Thyroid gland (tissue), 4 donors: Measurements from ENCODE around the gene CBFA2T3. TPM values are rescaled to one million over a fixed set of nuclear protein-coding genes. Genes with fewer than 3 reads are reported as not detected.

Experiments
- DNase-seq, 2 donors: peaks; one replicate each; pipeline ENCODE4 v3.0.0-alpha.2; 2019
- H3K27ac ChIP-seq, 3 donors: fragments of 200-600 bp; sonication (generic); 1 replicate in 2 of 3; 2 replicates in 1 of 3; pipeline ENCODE4 v1.5.1; 2016 to 2019; ENCODE audit warnings: mild to moderate bottlenecking in 1 of 3, moderate library complexity in 1 of 3
- H3K27me3 ChIP-seq: fragments of 200-600 bp; sonication (generic); one replicate; pipeline ENCODE4 v1.5.1; 2019
- H3K36me3 ChIP-seq, 2 donors: fragments of 200-600 bp; sonication (generic); one replicate each; pipeline ENCODE4 v1.5.1; 2016 to 2019
- H3K4me1 ChIP-seq, 2 donors: fragments of 200-600 bp; sonication (generic); one replicate each; pipeline ENCODE4 v1.5.1; 2017 to 2019
- H3K4me3 ChIP-seq, 3 donors: fragments of 200-600 bp; sonication (generic); replicated peaks in 1 of 3; 1 replicate in 2 of 3; 2 replicates in 1 of 3; pipeline ENCODE4 v1.5.1; 2016; ENCODE audit warnings: mild to moderate bottlenecking in 1 of 3
- H3K9me3 ChIP-seq: fragments of 200-600 bp; sonication (generic); one replicate; pipeline ENCODE4 v1.5.1; 2017
- POLR2A ChIP-seq, 2 donors: fragments of 450-650 bp; IDR thresholded peaks; one replicate each; pipeline ENCODE4 v1.6.1; 2017; ENCODE audit warnings: antibody characterized with exemption in 2 of 2, mild to moderate bottlenecking in 2 of 2, moderate library complexity in 1 of 2
- WGBS, 2 donors: methylation state at CpG; one replicate each; pipeline ENCODE4 v1.1.5; 2017; 5-methylcytosine and 5-hydroxymethylcytosine counted together
- intact Hi-C: fragments of 100-400 bp; cut with DNase I; formaldehyde crosslinking; loops from one replicate; pipeline ENCODE4 v1.15.1; 2023
- total RNA-seq, 4 donors: library from RNA; depleted of rRNA; stranded (reverse); fragments of >200 nt; gene quantifications; one replicate each; pipeline ENCODE4 v1.2.3, GENCODE V29; 2016
- TF ChIP-seq, protein P1 (sequence below), 6 experiments: fragments of 200-600 bp in 3 of 6; fragments of 450-650 bp in 3 of 6; sonication (generic) in 3 of 6; IDR thresholded peaks; one replicate each; pipeline ENCODE4 v1.5.1; 2016 to 2019; ENCODE audit warnings: antibody characterized with exemption in 6 of 6, mild to moderate bottlenecking in 2 of 6, inconsistent platforms in 1 of 6, moderate library complexity in 1 of 6

CBFA2T3 gene
- total RNA-seq, 4 donors from 2014 or later, result 1.3 to 3.8 (median 2.6) TPM

DNA sequence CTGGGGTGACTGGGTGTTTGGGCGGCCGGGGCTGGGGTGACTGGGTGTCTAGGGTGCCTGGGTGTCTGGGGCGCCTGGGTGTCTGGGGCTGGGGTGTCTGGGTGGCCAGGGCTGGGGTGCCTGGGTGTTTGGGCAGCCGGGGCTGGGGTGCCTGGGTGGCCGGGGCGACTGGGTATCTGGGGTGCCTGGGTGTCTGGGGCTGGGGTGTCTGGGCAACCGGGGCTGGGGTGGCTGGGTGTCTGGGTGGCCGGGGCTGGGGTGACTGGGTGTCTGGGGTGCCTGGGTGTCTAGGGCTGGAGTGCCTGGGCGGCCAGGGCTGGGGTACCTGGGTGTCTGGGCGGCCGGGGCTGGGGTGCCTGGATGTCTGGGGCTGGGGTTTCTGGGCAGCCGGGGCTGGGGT is 151.9 kb downstream of the CBFA2T3 start:
- Histone ChIP-seq H3K9me3 (no peaks in the 10 kb centered on the region), H3K4me1 (no peaks in the 10 kb centered on the region), H3K27ac (no peak overlapping the region), H3K4me3 (no peak overlapping the region), H3K36me3 (no peaks in the 10 kb centered on the region), H3K27me3 (no peaks in the 10 kb centered on the region)
- 55 to 94% methylated on average over 2 to 4 of the region's 12 CpGs for WGBS, 2 donors
- no peak for TF ChIP-seq POLR2A (IDR thresholded peaks at IDR 0.05)
- TF ChIP-seq, protein P1, sequence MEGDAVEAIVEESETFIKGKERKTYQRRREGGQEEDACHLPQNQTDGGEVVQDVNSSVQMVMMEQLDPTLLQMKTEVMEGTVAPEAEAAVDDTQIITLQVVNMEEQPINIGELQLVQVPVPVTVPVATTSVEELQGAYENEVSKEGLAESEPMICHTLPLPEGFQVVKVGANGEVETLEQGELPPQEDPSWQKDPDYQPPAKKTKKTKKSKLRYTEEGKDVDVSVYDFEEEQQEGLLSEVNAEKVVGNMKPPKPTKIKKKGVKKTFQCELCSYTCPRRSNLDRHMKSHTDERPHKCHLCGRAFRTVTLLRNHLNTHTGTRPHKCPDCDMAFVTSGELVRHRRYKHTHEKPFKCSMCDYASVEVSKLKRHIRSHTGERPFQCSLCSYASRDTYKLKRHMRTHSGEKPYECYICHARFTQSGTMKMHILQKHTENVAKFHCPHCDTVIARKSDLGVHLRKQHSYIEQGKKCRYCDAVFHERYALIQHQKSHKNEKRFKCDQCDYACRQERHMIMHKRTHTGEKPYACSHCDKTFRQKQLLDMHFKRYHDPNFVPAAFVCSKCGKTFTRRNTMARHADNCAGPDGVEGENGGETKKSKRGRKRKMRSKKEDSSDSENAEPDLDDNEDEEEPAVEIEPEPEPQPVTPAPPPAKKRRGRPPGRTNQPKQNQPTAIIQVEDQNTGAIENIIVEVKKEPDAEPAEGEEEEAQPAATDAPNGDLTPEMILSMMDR (IDR thresholded peaks at IDR 0.05), result no peak
- intact Hi-C loops, result no loop called here
- no peak for DNase-seq

Other genes starting within 250 kb of the CBFA2T3 start
- gene PIEZO1, start 192.0 kb downstream of the CBFA2T3 start, total RNA-seq, result 100 to 1,000 TPM in 3 of 4 donors, 10 to 100 TPM in 1; 81.2 to 145 (median 113) TPM
- 1 to 10 TPM in 2 of 4 donors, under 1 TPM in 2; 0.33 to 1.8 (median 0.99) TPM for gene CDT1, start 173.4 kb downstream of the CBFA2T3 start, total RNA-seq
- 100 to 1,000 TPM in 3 of 4 donors, 10 to 100 TPM in 1; 88.9 to 182 (median 118) TPM for gene APRT, start 165.3 kb downstream of the CBFA2T3 start, total RNA-seq
- gene GALNS, start 120.3 kb downstream of the CBFA2T3 start, total RNA-seq, result 10 to 100 TPM; 14.4 to 41.9 (median 33.0) TPM
- gene TRAPPC2L, start 120.1 kb downstream of the CBFA2T3 start, total RNA-seq, result 10 to 100 TPM; 18.9 to 50.4 (median 43.8) TPM
- gene PABPN1L, start 110.5 kb downstream of the CBFA2T3 start, total RNA-seq, result not detected
- gene ACSF3, start 116.6 kb upstream of the CBFA2T3 start, total RNA-seq, result 10 to 100 TPM; 30.1 to 51.2 (median 33.4) TPM
- not detected for gene CDH15, start 194.5 kb upstream of the CBFA2T3 start, total RNA-seq
- gene SLC22A31, start 223.3 kb upstream of the CBFA2T3 start, total RNA-seq, result under 1 TPM in 1 of 4 donors, not detected in 3; 0.54 TPM
- gene ZNF778, start 240.5 kb upstream of the CBFA2T3 start, total RNA-seq, result 10 to 100 TPM; 17.5 to 36.4 (median 30.9) TPM